HCT116 (cell line): ENCODE results near the gene TBL1X.

ENCODE experiments used
- ATF3 ChIP-seq: IDR thresholded peaks from 2 replicates; pipeline ENCODE4 v1.6.1; 2012
- CBX3 ChIP-seq: IDR thresholded peaks from 2 replicates; pipeline ENCODE4 v1.6.1; 2012; ENCODE audit warnings: low read depth
- CEBPB ChIP-seq: IDR thresholded peaks from 2 replicates; pipeline ENCODE4 v1.6.1; 2012; ENCODE audit warnings: low read depth
- CTCF ChIP-seq, 3 experiments: fragments of 200-600 bp in 1 of 3; sonication (generic) in 1 of 3; IDR thresholded peaks in 2 of 3; conservative IDR thresholded peaks in 1 of 3; 2 replicates each; pipeline ENCODE4 v1.5.1; 2012 to 2017; ENCODE audit warnings: low read depth in 2 of 3, low read length in 2 of 3, antibody characterized with exemption in 1 of 3, borderline replicate concordance in 1 of 3, control low read depth in 1 of 3, mild to moderate bottlenecking in 1 of 3, mixed read lengths in 1 of 3, mixed run types in 1 of 3, moderate library complexity in 1 of 3; ENCODE audit not compliant: insufficient read depth in 1 of 3
- FOSL1 ChIP-seq: IDR thresholded peaks from 2 replicates; pipeline ENCODE4 v1.6.1; 2012; ENCODE audit warnings: low read depth
- POLR2A ChIP-seq: IDR thresholded peaks from 2 replicates; pipeline ENCODE4 v1.7.0; 2011; ENCODE audit warnings: borderline replicate concordance; ENCODE audit not compliant: insufficient read depth, insufficient read length; ENCODE audit errors: extremely low read depth
- REST ChIP-seq: IDR thresholded peaks from 2 replicates; pipeline ENCODE4 v1.6.1; 2012; ENCODE audit warnings: low read depth
- SP1 ChIP-seq: IDR thresholded peaks from 2 replicates; pipeline ENCODE4 v1.6.1; 2012; ENCODE audit warnings: low read depth
- TF ChIP-seq, protein P1 (sequence below): IDR thresholded peaks from 2 replicates; pipeline ENCODE4 v1.6.1; 2012

DNA sequence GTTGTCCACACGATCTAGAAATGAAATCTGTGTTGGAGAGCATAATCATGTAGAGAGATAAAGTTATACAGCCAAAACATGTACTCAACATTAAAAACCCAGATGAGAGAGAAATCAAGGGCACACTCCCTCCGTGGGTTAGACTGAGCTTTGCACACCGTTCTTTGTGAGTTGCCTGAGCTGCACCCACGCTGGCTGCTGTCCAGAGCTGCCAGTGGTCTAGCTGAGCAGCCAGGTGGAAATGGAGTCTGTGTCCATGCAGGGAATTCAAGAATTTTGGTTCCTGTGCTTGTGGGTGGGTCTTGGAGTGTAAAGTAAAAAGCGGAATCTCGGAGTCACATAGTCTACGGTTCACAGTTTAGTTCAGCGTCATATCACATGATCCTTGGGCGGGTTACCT, 216.2 kb downstream of the TBL1X start:
- TF ChIP-seq CBX3, result no peak
- no peak for TF ChIP-seq CTCF (IDR thresholded peaks at IDR 0.05 in 2 of 3, conservative IDR thresholded peaks at IDR 0.05 in 1 of 3; ENCODE audit: borderline replicate concordance in 1 of 3, insufficient read depth in 1 of 3, low read depth in 2 of 3, low read length in 2 of 3)
- no peak for TF ChIP-seq REST
- no peak for TF ChIP-seq CEBPB
- TF ChIP-seq SP1, result no peak
- no peak for TF ChIP-seq FOSL1
- TF ChIP-seq ATF3, result no peak
- TF ChIP-seq POLR2A, result no peak
- TF ChIP-seq, protein P1, sequence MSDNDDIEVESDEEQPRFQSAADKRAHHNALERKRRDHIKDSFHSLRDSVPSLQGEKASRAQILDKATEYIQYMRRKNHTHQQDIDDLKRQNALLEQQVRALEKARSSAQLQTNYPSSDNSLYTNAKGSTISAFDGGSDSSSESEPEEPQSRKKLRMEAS, result no peak
